K562 (cell line): ENCODE measurements around the gene CD226. TPM values are rescaled to one million over a fixed set of nuclear protein-coding genes. Genes with fewer than 3 reads are reported as not detected.

Source experiments
- ATAC-seq: fragments of 200-7000 bp; cut with Tn5 transposase; 3 replicates; pipeline ENCODE4 v1.9.1; 2020; ENCODE audit warnings: moderate library complexity
- BruUV-seq: library from RNA; stranded (reverse); fragments of 400-500 nt; replicated peaks from 2 replicates; lab custom pipeline; 2021; lab: Mats Ljungman, UMichigan
- CTCF ChIA-PET: fragments of 300-600 bp; formaldehyde crosslinking; extraction: SDS; loops from one replicate; lab custom pipeline; 2021; ENCODE audit warnings: low intra/inter-chr PET ratio; lab: Yijun Ruan, JAX
- POLR2A ChIA-PET: fragments of 300-600, 350-650 bp; sonication (Branson Sonifier 250); formaldehyde crosslinking; extraction: SDS; loops from one replicate; lab custom pipeline; 2021; ENCODE audit warnings: antibody characterized with exemption, inconsistent platforms; lab: Yijun Ruan, JAX
- DNase-seq, 4 experiments: peaks; one replicate each; pipeline versions ENCODE4 v3.0.0 to v3.0.0-alpha.2; 2011 to 2018; ENCODE audit warnings: low spot score in 3 of 4, mixed read lengths in 3 of 4; ENCODE audit errors: extremely low read depth in 1 of 4
- FAIRE-seq: peaks from 2 replicates; lab custom pipeline; 2011; peaks lifted over from hg19 to GRCh38; lab: Jason Lieb, UNC
- H2AFZ ChIP-seq: 2 replicates; pipeline ENCODE4 v1.6.0; 2011; ENCODE audit warnings: low read depth, low read length, control low read depth, inconsistent platforms
- H3K27ac ChIP-seq: fragments of 200-600 bp; 3 replicates; pipeline ENCODE4 v1.8.0; 2011; ENCODE audit warnings: low read depth, mild to moderate bottlenecking, control low read depth, inconsistent platforms, low read length, moderate library complexity, mixed read lengths; ENCODE audit errors: extremely low read depth
- H3K27me3 ChIP-seq, 2 experiments: fragments of 300-600 bp in 1 of 2; 2 replicates in 1 of 2; 3 replicates in 1 of 2; pipeline versions ENCODE4 v1.6.0 to v1.8.0; 2011; ENCODE audit warnings: inconsistent platforms in 2 of 2, low read length in 2 of 2, mild to moderate bottlenecking in 1 of 2, mixed read lengths in 1 of 2, moderate library complexity in 1 of 2; ENCODE audit not compliant: control insufficient read depth in 2 of 2, insufficient read depth in 2 of 2
- H3K36me3 ChIP-seq: fragments of 300-600 bp; 3 replicates; pipeline ENCODE4 v1.8.0; 2011; ENCODE audit warnings: mild to moderate bottlenecking, low read length, inconsistent platforms; ENCODE audit not compliant: control insufficient read depth, insufficient read depth
- H3K4me1 ChIP-seq, 2 experiments: fragments of 200-600 bp in 1 of 2; replicated peaks in 1 of 2; 2 replicates in 1 of 2; 3 replicates in 1 of 2; pipeline versions ENCODE4 v1.5.1 to v1.8.0; 2011; ENCODE audit warnings: inconsistent platforms in 2 of 2, low read length in 2 of 2, mild to moderate bottlenecking in 1 of 2, mixed read lengths in 1 of 2, moderate library complexity in 1 of 2; ENCODE audit not compliant: control insufficient read depth in 2 of 2, insufficient read depth in 2 of 2
- H3K4me2 ChIP-seq: 2 replicates; pipeline ENCODE4 v1.6.1; 2011; ENCODE audit warnings: low read length, control low read depth, inconsistent platforms, mixed read lengths; ENCODE audit not compliant: insufficient read depth
- H3K4me3 ChIP-seq: fragments of 200-600 bp; sonication (generic), shearing (Covaris generic); 2 replicates; pipeline ENCODE4 v1.5.1; 2016; ENCODE audit warnings: control low read depth, inconsistent platforms
- H3K79me2 ChIP-seq: fragments of 200-600 bp; 3 replicates; pipeline ENCODE4 v1.8.0; 2011; ENCODE audit warnings: low read length, inconsistent platforms; ENCODE audit not compliant: control insufficient read depth, insufficient read depth
- H3K9ac ChIP-seq, 2 experiments: 2 replicates each; pipeline versions ENCODE4 v1.6.0 to v1.6.1; 2011; ENCODE audit warnings: low read depth in 2 of 2, low read length in 2 of 2, control low read depth in 1 of 2, inconsistent platforms in 1 of 2, mild to moderate bottlenecking in 1 of 2, mixed read lengths in 1 of 2; ENCODE audit not compliant: insufficient read depth in 1 of 2
- H3K9me1 ChIP-seq: one replicate; pipeline ENCODE4 v1.6.0; 2011; ENCODE audit warnings: inconsistent platforms, mild to moderate bottlenecking, low read length, moderate library complexity; ENCODE audit not compliant: control insufficient read depth, insufficient read depth
- H3K9me3 ChIP-seq: replicated peaks from 2 replicates; pipeline ENCODE4 v1.5.1; 2011; ENCODE audit warnings: low read depth, low read length, inconsistent platforms; ENCODE audit not compliant: control insufficient read depth, insufficient read depth
- H4K20me1 ChIP-seq: replicated peaks from 2 replicates; pipeline ENCODE4 v1.6.1; 2011; ENCODE audit warnings: low read length, inconsistent platforms, mixed read lengths; ENCODE audit not compliant: control insufficient read depth, insufficient read depth
- CBFA2T3 ChIP-seq: fragments of 450-650 bp; IDR thresholded peaks from 2 replicates; pipeline ENCODE4 v1.6.1; 2017
- FOXJ2 ChIP-seq: fragments of 200-800 bp; sonication (Bioruptor generic); IDR thresholded peaks from 2 replicates; pipeline ENCODE4 v1.6.1; 2016; ENCODE audit warnings: missing genetic modification characterization, missing compliant biosample characterization
- KDM2B ChIP-seq: fragments of 250-450 bp; sonication (Bioruptor Pico); IDR thresholded peaks from 2 replicates; pipeline ENCODE4 v1.8.0; 2021; ENCODE audit warnings: mild to moderate bottlenecking, moderate library complexity
- SETDB1 ChIP-seq: IDR thresholded peaks from one replicate; pipeline ENCODE4 v1.6.1; 2012; ENCODE audit warnings: low read length, control low read depth, inconsistent platforms
- TCFL5 ChIP-seq: fragments of 250-450 bp; sonication (Bioruptor Pico); conservative IDR thresholded peaks from 2 replicates; pipeline ENCODE4 v1.6.1; 2021; ENCODE audit warnings: mild to moderate bottlenecking, moderate library complexity, matching md5 sums
- TEAD1 ChIP-seq, 2 experiments: fragments of 450-650 bp in 1 of 2; sonication (generic) in 1 of 2; formaldehyde crosslinking; IDR thresholded peaks; 2 replicates each; pipeline versions ENCODE4 v1.4.0 to v1.8.0; 2020 to 2022; ENCODE audit warnings: mild to moderate bottlenecking in 2 of 2, missing genetic modification reagents in 1 of 2
- ZNF253 ChIP-seq: fragments of 250-450 bp; sonication (Bioruptor Pico); conservative IDR thresholded peaks from 2 replicates; pipeline ENCODE4 v1.6.1; 2021; ENCODE audit warnings: mild to moderate bottlenecking
- WGBS: fragments of 100-300 bp; shearing (Covaris generic); methylation state at CpG from one replicate; pipeline ENCODE4 v1.1.6; 2016; ENCODE audit warnings: low coverage, mixed read lengths; ENCODE audit not compliant: insufficient coverage; ENCODE audit errors: missing lambda C conversion rate; 5-methylcytosine and 5-hydroxymethylcytosine counted together
- in situ Hi-C: fragments of 300-500 bp; cut with MboI; formaldehyde crosslinking; loops from 4 replicates; pipeline ENCODE4 v1.15.0; 2018; ENCODE audit warnings: inconsistent platforms, mixed read lengths
- intact Hi-C: fragments of 100-400 bp; cut with micrococcal nuclease; formaldehyde crosslinking; loops from 2 replicates; pipeline ENCODE4 v1.14.2; 2022
- polyA plus RNA-seq, 8 experiments: library from polyadenylated mRNA; depleted of rRNA in 4 of 8; stranded (reverse) in 5 of 8; unstranded in 3 of 8; fragments of >200 nt; fragmentation: Nextera tagmentation in 2 of 8; fragmentation: Illumina TruSeq in 1 of 8; extraction: Ambion mirVana in 2 of 8; extraction: Trizol in 1 of 8; gene quantifications; 2 replicates each; pipeline versions ENCODE4 v1.2.1 to v1.2.3, GENCODE V29; 2011 to 2014; ENCODE audit warnings: inconsistent platforms in 1 of 8, missing spikeins in 1 of 8
- total RNA-seq, 7 experiments: library from RNA; depleted of rRNA in 6 of 7; stranded (reverse); fragments of >200 nt in 6 of 7; fragmentation: Illumina TruSeq in 2 of 7; extraction: Trizol in 2 of 7; gene quantifications; 2 replicates each; pipeline versions ENCODE4 v1.2.1 to v1.2.3, GENCODE V29; 2011 to 2021; ENCODE audit warnings: low replicate concordance in 1 of 7
- TF ChIP-seq, protein P1 (sequence below): fragments of 250-450 bp; sonication (Bioruptor Pico); IDR thresholded peaks from 2 replicates; pipeline ENCODE4 v1.4.0; 2020; ENCODE audit warnings: mild to moderate bottlenecking, moderate library complexity

CD226 gene
- total and polyA plus RNA-seq, 9 of the 15 experiments (the other 6 are each of a cell fraction or from before 2014, with no cell fraction given) = 0.32 to 1.7 (median 0.80) TPM

DNA sequence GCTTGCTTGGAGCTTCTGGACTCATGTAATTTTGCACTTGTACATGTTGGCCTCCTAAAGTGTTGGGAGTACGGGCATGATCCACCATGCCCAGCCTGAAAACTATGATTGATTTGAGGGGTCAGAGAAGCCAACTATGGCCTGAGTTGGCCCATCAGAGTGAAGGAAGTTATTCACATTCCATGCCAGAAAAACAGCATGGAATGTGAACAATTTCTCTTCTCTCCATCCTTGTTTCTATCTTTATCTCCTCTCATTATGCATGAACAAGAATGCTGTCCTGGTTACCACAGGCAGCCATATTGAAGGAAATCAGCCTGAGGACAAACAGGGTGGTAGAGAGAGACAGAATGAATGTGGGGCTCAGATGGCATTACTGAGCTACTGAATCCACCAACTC is 3.5 kb upstream of the CD226 start:
- H3K27me3 ChIP-seq = no peaks in the 10 kb centered on the region
- H3K9me1 ChIP-seq = no peaks in the 10 kb centered on the region
- no peaks in the 10 kb centered on the region; the same call in 2 of the 3 replicates for H3K36me3 ChIP-seq
- no peak for ATAC-seq
- no peak for DNase-seq
- no TSS peak for BruUV-seq
- TF ChIP-seq ZNF253 = no peak
- H2AFZ ChIP-seq = no peak overlapping the region
- peaks cover 0 to 6% of the 10 kb centered on the region in 2 experiments; a peak in 3 of 5 replicates for H3K4me1 ChIP-seq
- H3K79me2 ChIP-seq = no peaks in the 10 kb centered on the region
- in situ Hi-C loops (no loop called here), intact Hi-C loops (no loop called here)
- CTCF ChIA-PET = no interaction called here
- FAIRE-seq = no peak
- H3K27ac ChIP-seq = no peak overlapping the region
- no peak overlapping the region for H3K4me3 ChIP-seq
- H3K9ac ChIP-seq = no peak overlapping the region
- POLR2A ChIA-PET = interaction anchor here (0.7 kb wide), 1 partner anchor 15 kb away, joined by 4 read pairs; no protein-coding TSS in a partner anchor
- H3K9me3 ChIP-seq = no peaks in the 10 kb centered on the region
- no peaks in the 10 kb centered on the region for H4K20me1 ChIP-seq
- 0% methylated on average over 1 of the region's 1 CpG for WGBS
- no peak overlapping the region for H3K4me2 ChIP-seq

- Histone ChIP-seq H3K79me2 (no peaks in the 10 kb centered on the region), H3K9me3 (no peaks in the 10 kb centered on the region), H3K27me3 (no peaks in the 10 kb centered on the region), H3K27ac (no peak overlapping the region), H4K20me1 (no peaks in the 10 kb centered on the region), H3K4me1 (peaks cover 0 to 6% of the 10 kb centered on the region in 2 experiments; a peak in 2 of 5 replicates), H3K4me3 (no peak overlapping the region), H3K9me1 (no peaks in the 10 kb centered on the region), H2AFZ (no peak overlapping the region), H3K9ac (no peak overlapping the region), H3K36me3 (no peaks in the 10 kb centered on the region; the same call in 2 of the 3 replicates), H3K4me2 (no peak overlapping the region)
- ChIA-PET POLR2A (no interaction called here), CTCF (no interaction called here)
- WGBS = 51% methylated on average over 4 of the region's 4 CpGs
- FAIRE-seq (no peak), DNase-seq (no peak), ATAC-seq (no peak)
- intact Hi-C loops = loop anchor here (10.0 kb wide), 1 partner anchor 125 kb away; no protein-coding TSS in a partner anchor
- in situ Hi-C loops = no loop called here
- no TSS peak for BruUV-seq
- TF ChIP-seq CBFA2T3 (no peak), FOXJ2 (tag) (no peak), SETDB1 (no peak), TEAD1 (CRISPR knock-in tag; IDR thresholded peaks at IDR 0.05) (no peak), KDM2B (no peak), TCFL5 (CRISPR knock-in tag) (no peak)
- TF ChIP-seq, protein P1, sequence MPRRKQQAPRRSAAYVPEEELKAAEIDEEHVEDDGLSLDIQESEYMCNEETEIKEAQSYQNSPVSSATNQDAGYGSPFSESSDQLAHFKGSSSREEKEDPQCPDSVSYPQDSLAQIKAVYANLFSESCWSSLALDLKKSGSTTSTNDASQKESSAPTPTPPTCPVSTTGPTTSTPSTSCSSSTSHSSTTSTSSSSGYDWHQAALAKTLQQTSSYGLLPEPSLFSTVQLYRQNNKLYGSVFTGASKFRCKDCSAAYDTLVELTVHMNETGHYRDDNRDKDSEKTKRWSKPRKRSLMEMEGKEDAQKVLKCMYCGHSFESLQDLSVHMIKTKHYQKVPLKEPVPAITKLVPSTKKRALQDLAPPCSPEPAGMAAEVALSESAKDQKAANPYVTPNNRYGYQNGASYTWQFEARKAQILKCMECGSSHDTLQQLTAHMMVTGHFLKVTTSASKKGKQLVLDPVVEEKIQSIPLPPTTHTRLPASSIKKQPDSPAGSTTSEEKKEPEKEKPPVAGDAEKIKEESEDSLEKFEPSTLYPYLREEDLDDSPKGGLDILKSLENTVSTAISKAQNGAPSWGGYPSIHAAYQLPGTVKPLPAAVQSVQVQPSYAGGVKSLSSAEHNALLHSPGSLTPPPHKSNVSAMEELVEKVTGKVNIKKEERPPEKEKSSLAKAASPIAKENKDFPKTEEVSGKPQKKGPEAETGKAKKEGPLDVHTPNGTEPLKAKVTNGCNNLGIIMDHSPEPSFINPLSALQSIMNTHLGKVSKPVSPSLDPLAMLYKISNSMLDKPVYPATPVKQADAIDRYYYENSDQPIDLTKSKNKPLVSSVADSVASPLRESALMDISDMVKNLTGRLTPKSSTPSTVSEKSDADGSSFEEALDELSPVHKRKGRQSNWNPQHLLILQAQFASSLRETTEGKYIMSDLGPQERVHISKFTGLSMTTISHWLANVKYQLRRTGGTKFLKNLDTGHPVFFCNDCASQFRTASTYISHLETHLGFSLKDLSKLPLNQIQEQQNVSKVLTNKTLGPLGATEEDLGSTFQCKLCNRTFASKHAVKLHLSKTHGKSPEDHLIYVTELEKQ = no peak
These were observed 1.9 kb upstream of the CD226 start for GRCh38 chr18:69949538-69949936.
